Measurements from ENCODE around the gene ZNF19. TPM values are rescaled to one million over a fixed set of nuclear protein-coding genes. Genes with fewer than 3 reads are reported as not detected.
"Not testable (repeated sequence)": the region's sequence is repeated elsewhere in the genome, so short reads cannot be mapped to it uniquely, and the experiment has no call there.

Gene ZNF19
- total and polyA plus RNA-seq, 3 donors from 2014 or later, result 28.4 to 44.6 (median 31.8) TPM

DNA sequence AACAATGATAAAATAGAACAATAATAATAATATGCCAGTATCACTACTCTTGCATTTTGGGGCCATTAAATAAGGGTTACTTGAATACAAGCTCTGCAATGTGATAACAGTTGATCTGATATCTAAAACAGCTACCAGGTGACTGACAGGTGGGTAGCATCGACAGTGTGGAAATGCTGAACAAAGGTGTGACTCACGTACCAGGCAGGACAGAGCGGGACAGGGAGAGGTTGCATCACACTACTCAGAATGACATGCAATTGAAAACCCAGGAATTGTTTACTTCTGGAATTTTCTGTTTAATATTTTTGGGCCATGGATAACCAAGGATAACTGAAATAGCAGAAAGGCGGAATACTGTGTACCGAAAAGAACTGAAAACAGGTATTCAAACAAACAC lies 15.8 kb upstream of the ZNF19 start:
- Histone ChIP-seq H3K27me3 (no peaks in the 10 kb centered on the region), H3K36me3 (ENCODE audit: low read depth, missing control alignments) (no peaks in the 10 kb centered on the region), H3K9me3 (no peaks in the 10 kb centered on the region), H3K27ac (no peak overlapping the region), H3K4me3 (no peak overlapping the region), H3K4me1 (no peaks in the 10 kb centered on the region)
- TF ChIP-seq, protein P1, sequence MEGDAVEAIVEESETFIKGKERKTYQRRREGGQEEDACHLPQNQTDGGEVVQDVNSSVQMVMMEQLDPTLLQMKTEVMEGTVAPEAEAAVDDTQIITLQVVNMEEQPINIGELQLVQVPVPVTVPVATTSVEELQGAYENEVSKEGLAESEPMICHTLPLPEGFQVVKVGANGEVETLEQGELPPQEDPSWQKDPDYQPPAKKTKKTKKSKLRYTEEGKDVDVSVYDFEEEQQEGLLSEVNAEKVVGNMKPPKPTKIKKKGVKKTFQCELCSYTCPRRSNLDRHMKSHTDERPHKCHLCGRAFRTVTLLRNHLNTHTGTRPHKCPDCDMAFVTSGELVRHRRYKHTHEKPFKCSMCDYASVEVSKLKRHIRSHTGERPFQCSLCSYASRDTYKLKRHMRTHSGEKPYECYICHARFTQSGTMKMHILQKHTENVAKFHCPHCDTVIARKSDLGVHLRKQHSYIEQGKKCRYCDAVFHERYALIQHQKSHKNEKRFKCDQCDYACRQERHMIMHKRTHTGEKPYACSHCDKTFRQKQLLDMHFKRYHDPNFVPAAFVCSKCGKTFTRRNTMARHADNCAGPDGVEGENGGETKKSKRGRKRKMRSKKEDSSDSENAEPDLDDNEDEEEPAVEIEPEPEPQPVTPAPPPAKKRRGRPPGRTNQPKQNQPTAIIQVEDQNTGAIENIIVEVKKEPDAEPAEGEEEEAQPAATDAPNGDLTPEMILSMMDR (IDR thresholded peaks at IDR 0.05), result no peak
- no peak for TF ChIP-seq POLR2A (IDR thresholded peaks at IDR 0.05)
- 91 to 92% methylated on average over 5 of the region's 5 CpGs for WGBS, 2 donors
- no peak for DNase-seq
- intact Hi-C loops (cut with DNase I; ENCODE audit: low total_unique reads), result loop anchor here (10.0 kb wide), 1 partner anchor 90 kb away; no protein-coding TSS in a partner anchor

DNA sequence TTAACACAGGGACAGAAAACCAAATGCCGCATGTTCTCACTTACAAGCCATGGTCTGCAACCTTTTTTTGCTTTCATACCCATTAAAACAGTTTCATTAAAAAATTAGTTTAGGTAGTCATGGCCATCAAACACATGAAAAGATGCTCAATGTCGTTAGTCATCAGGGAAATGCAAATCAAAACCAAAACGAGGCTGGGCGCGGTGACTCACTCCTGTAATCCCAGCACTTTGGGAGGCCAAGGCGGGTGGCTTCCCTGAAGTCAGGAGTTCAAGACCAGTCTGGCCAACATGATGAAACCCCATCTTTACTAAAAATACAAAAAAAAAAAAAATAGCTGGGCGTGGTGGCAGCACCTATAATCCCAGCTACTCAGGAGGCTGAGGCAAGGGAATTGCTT lies 14.9 kb upstream of the ZNF19 start:
- H3K4me3 ChIP-seq; H3K9me3 ChIP-seq; H3K27me3 ChIP-seq; H3K4me1 ChIP-seq; H3K36me3 ChIP-seq (ENCODE audit: low read depth, missing control alignments); H3K27ac ChIP-seq; DNase-seq: not testable (repeated sequence)
- 84 to 85% methylated on average over 7 of the region's 7 CpGs for WGBS, 2 donors
- intact Hi-C loops (cut with DNase I; ENCODE audit: low total_unique reads), result loop anchor here (10.0 kb wide), 1 partner anchor 89 kb away; no protein-coding TSS in a partner anchor

DNA sequence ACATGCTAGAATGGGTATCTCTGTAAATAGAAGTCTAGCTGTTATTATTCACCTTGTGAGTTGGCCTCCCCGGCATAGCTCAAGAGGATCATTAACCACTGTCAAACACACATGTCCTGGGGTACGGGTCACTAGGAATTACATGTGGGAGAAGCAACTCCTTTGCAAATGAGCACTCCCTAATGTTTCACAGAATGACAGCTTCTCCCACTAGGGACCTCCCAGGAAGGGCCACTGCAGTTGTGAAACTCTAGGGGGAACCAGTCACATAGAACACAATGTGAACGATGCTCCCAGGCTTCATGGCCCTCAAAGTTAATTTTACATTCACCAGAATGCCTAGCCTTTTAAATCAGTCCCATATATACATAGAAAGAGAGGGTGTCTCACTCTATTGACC lies 12.4 kb upstream of the ZNF19 start:
- H3K27ac ChIP-seq, result no peak overlapping the region
- 58 to 68% methylated on average over 3 of the region's 3 CpGs for WGBS, 2 donors
- no peaks in the 10 kb centered on the region for H3K27me3 ChIP-seq
- no peaks in the 10 kb centered on the region for H3K36me3 ChIP-seq (ENCODE audit: low read depth, missing control alignments)
- H3K9me3 ChIP-seq, result no peaks in the 10 kb centered on the region
- TF ChIP-seq POLR2A (IDR thresholded peaks at IDR 0.05), result no peak
- TF ChIP-seq, protein P1 (IDR thresholded peaks at IDR 0.05), result no peak
- no peaks in the 10 kb centered on the region for H3K4me1 ChIP-seq
- DNase-seq, result no peak
- H3K4me3 ChIP-seq, result no peak overlapping the region
- intact Hi-C loops (cut with DNase I; ENCODE audit: low total_unique reads), result loop anchor here (10.0 kb wide), 1 partner anchor 87 kb away; no protein-coding TSS in a partner anchor

DNA sequence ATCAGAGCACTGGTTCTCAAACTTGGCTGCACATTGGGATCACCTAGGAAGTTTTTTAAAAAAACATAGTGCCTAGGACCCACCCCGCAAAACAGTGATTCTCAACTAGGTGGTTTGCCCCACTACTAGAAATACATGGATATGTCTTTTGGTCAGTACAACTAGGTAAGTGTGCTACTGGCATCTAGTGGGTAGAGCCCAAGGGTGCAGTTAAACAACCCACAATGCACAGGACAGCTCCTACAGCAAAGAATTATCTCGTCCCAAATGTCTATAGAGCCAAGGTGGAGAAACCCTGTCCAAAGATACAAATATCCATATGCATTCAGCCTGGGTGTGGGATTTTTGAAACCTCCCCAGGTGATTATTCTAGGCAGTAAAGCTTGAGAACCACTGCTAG lies 11.8 kb upstream of the ZNF19 start:
- no peak for DNase-seq
- Histone ChIP-seq H3K9me3 (no peaks in the 10 kb centered on the region), H3K4me3 (no peak overlapping the region), H3K36me3 (ENCODE audit: low read depth, missing control alignments) (no peaks in the 10 kb centered on the region), H3K27me3 (no peaks in the 10 kb centered on the region), H3K27ac (no peak overlapping the region), H3K4me1 (no peaks in the 10 kb centered on the region)
- intact Hi-C loops (cut with DNase I; ENCODE audit: low total_unique reads), result loop anchor here (10.0 kb wide), 1 partner anchor 86 kb away; no protein-coding TSS in a partner anchor
- 71 to 83% methylated on average over 2 of the region's 2 CpGs for WGBS, 2 donors
- TF ChIP-seq POLR2A (IDR thresholded peaks at IDR 0.05), result no peak
- TF ChIP-seq, protein P1 (IDR thresholded peaks at IDR 0.05), result no peak

DNA sequence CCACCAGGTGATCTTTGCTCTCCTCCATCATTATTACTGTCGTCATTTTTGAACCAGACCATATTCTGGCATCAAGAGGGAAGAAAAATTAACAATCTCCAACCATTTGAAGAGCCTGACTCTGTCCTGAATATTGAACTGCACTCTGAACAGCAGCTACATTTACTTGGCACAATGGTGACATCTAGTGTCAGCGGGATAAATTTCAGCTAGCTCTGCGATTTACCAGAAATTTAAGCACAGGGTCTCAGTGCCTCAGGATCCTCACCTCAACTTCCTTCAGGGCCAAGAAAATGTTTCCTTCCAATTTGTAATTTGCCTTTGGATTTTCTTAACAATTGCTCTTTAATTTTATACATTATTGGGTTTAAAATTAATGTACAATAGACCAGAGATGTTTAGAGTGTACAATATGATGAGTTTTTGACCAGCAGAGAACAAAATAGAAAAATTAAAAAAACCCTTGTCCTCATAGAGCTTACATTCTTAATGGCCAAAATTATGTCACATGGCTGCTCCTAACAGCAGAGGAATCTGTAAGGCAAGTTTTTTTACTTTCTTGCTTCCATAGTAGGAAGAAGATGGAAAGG lies 10.7 kb upstream of the ZNF19 start:
- no peak overlapping the region for H3K27ac ChIP-seq
- no peaks in the 10 kb centered on the region for H3K4me1 ChIP-seq
- intact Hi-C loops (cut with DNase I; ENCODE audit: low total_unique reads), result loop anchor here (10.0 kb wide), 1 partner anchor 85 kb away; no protein-coding TSS in a partner anchor
- no peaks in the 10 kb centered on the region for H3K27me3 ChIP-seq
- TF ChIP-seq, protein P1 (IDR thresholded peaks at IDR 0.05), result peak; percentile 16 to 66 (median 63)
- TF ChIP-seq POLR2A (IDR thresholded peaks at IDR 0.05), result no peak
- no peaks in the 10 kb centered on the region for H3K9me3 ChIP-seq
- DNase-seq, result peak; percentile 51
- H3K4me3 ChIP-seq, result no peak overlapping the region
- 18 to 42% methylated on average over 3 of the region's 3 CpGs for WGBS, 2 donors
- H3K36me3 ChIP-seq (ENCODE audit: low read depth, missing control alignments), result no peaks in the 10 kb centered on the region

Measured in testis (tissue), 3 donors.